Stimulated activated CD8-positive, alpha-beta memory T cell treated with anti-CD3 and anti-CD28 coated beads, Interleukin-12 subunit alpha, Interleukin-12 subunit beta, amount 100 ng/mL, for 4 hours (primary cell): ENCODE measurements around the gene TMEM185A.
"Not testable (repeated sequence)": the region's sequence is repeated elsewhere in the genome, so short reads cannot be mapped to it uniquely, and the experiment has no call there.

Experiments used
- DNase-seq: peaks from one replicate; pipeline ENCODE4 v3.0.0-alpha.2; 2020; ENCODE audit warnings: low read depth

TMEM185A gene

GRCh38 chrX:149626829-149627228, 4.8 kb downstream of the TMEM185A start:
- not testable (repeated sequence) for DNase-seq

GRCh38 chrX:149619662-149620061, 11.9 kb downstream of the TMEM185A start:
- DNase-seq = not testable (repeated sequence)

DNA sequence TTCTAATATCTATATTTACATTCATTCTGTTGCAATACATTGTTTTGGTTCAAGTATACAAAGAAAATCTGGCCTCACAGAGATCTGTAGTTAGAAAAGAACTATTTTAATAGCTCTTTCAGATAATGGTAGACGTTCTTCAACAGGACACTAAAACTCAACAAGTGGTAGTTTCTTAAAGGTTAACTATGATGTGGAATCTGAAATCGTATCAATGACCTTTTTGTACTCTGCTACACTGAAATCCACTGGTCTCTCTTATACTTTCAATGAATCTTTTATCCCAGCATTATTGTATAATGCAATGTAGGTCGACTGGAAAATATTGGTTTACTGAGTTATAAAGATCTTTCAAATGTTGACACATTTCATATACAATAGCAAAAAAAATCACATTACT, 12.7 kb downstream of the TMEM185A start:
- no peak for DNase-seq

- DNase-seq = no peak
These were observed 19.9 kb downstream of the TMEM185A start for GRCh38 chrX:149611623-149612175.

DNA sequence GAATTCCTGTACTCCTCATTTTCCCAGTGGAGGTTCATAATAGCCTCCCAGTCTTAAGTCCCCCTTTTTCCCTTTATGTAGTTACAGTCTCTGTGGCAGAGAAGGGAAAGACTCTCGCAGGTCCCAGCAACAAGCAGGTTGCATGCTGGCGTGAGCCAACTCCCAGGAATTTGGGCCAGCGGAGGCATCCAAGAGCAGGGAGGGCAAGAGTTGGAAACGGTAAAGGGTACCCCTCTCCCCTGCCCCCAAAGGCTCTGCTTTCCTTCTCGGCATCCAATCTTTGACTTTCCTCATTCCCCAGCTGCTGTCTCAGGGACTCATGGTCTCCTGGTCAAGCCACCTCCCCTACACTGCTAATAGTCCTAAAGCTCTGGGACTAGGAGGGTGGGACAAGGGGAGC, 21.1 kb downstream of the TMEM185A start:
- no peak for DNase-seq

- no peak for DNase-seq
These were observed 23.9 kb downstream of the TMEM185A start for GRCh38 chrX:149607699-149608098.

DNA sequence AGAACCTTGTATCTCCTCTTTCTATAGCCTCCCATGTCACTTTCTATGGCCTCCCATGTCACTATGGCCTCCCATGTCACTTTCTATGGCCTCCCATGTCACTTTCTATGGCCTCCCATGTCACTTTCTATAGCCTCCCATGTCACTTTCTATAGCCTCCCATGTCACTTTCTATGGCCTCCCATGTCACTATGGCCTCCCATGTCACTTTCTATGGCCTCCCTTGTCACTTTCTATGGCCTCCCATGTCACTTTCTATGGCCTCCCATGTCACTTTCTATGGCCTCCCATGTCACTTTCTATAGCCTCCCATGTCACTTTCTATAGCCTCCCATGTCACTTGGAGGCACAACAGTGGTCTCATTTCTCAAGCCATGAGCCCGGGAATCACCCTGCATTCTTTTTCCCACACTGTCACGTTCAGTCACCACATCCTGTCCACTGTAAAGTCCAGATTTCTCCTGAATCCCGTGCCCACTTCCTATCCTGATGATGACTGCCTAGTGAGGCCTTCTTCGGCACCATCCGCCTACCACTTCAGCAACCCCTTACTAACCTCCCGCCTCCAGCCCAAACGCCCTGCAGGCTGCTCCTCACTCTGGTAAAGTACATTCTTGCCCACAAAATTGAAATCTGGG, 26.2 kb downstream of the TMEM185A start:
- DNase-seq = not testable (repeated sequence)

DNA sequence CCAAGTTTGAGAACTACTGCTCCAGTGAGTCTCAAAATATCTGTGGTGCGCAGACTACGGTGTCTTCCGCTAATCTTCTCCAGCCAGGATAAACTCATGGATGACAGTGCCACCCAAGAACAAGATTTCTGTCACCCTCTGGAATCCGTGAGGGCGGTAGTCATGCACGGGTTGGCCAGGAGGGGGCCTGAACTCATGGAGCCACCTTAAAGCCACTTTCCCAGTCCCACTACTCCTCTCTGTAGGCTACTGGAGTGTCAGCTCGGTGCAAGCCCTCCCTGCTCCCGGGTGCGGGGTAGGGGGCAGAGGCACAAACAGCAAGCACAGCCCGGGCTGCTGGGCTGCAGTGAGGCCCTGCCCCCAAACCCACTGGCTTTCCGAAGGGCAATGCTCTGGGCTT, 33.0 kb downstream of the TMEM185A start:
- DNase-seq = not testable (repeated sequence)

DNA sequence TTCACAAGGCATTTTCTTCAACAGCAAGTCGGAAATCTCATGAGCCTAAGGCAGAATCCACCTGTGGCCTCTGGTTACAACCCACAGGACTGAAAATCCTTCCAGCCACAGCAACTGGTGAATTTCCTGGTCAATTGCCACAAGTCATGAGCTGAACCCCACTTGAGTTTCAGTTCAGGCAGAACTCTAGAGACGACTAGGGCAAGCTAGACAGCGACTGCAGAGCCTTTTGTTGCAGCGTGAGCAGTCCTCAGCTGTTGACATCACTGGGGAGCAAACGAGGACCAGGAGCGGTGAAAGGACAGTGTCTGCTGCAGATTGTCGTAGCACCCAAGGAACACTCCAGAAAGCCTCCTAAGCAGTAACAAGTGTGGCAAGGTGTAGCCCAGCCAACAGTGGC, 35.6 kb downstream of the TMEM185A start:
- DNase-seq = not testable (repeated sequence)

DNA sequence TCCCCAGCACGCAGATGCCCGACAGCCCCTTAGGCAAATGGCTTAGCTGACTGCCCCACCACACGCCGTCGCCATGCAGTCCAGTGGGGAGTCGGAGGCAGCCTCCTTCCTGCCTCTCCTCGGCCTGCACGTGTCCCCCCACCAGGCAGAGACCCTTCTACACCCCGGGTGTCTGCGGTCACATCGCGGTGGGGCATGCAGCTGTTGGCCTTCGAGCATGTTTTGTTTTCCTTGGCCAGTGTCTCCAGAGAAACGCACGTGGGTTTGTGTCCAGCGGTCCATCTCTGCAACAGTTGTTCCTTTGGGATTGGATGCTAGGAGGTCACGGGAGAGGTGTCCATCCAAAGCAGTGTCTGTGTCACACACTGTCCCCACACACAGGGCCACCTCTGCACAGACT, 36.4 kb downstream of the TMEM185A start, which contains the start of gene HSFX2:
Gene HSFX2, minus strand, starts transcription at position 101 of the 400 bp plus-strand sequence. CDS start 614 bp downstream, outside the sequence.
- DNase-seq = not testable (repeated sequence)

- DNase-seq = not testable (repeated sequence)
These were observed 40.6 kb downstream of the TMEM185A start for GRCh38 chrX:149590993-149591392.

- not testable (repeated sequence) for DNase-seq
These were observed 44.2 kb downstream of the TMEM185A start, which contains the start of gene MAGEA9B for GRCh38 chrX:149587359-149587758. MAGEA9B (minus strand) TSS chrX:149587459; CDS start chrX:149583179, 4,280 bp downstream.

DNA sequence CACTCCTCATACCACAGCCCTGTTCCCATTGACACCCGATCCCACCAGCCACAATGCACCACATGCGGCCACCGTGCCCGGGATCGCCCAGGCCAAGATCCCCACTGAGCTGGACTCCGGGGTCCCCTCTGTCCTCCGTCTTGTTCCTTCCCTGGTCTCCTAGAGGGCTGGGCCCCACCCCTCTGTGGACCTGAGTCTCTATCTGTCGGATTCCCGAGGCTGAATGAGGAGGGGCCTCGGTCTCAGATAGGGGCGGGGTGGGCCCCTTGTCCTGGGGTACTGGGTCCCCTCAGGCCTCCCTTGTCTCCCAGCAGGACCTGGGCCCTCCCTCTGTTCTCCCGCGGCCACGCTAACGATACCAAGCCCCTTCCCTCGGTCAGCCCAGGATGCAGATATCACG, 46.0 kb downstream of the TMEM185A start:
- not testable (repeated sequence) for DNase-seq

DNA sequence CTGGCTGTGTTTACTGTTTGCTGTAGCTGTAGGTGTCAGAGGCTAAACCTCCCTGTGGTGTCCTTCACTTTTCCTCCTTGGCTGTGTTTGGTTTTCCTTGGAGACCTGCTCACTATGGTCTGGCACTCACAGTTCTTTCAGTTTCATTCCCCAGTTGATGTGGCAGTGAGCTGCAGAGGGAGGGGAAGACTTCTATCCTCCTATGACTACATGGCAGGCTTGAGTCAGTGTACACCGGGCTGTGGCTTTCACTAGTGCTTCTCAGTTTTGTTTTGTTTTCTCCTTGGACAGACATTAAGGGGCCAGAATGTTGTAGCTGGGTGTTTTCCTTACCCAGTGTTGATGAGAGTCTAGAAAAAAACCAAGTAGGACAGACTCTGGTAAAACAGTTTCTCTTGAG, 58.1 kb downstream of the TMEM185A start:
- DNase-seq = not testable (repeated sequence)

DNA sequence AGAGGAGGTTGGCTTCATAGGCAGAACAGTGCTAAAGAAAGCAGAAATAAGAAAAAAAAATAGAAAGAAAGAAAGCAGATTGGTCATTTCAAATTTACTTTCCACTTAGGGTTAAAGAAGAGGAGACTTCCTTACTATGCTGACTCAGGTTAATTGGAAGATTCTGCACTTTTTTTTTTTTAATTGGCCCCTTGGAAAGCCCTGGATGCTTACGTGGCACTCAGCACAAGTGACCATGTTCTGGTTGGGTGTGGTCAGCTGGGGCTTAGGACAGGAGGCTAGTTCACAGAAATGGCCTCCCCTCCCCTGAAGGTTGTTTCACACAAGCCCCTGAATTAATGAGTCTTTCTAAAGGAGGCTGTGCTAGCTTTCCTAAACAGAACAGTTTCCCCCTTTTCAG, 58.8 kb downstream of the TMEM185A start:
- DNase-seq = no peak

GRCh38 chrX:149571770-149572169, 59.8 kb downstream of the TMEM185A start:
- DNase-seq = no peak

DNA sequence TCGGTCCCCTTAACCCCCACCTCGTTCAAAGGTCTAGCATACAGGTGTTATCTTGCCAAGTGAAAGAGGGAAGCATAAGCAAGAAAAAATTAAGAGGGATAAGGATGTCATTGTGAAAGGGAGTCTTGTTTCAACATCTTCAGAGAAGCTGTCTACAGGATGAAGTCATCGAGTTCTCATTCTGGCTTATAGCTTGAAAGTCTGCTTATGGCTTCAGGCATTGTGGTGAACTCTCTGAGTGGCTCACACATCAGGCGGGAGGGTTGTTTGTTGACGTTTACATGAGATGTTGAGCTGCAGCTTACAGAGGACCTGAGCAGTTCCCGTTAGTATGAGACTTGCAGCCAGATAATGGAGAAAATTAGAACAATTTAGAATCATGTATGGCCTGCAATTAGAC, 60.9 kb downstream of the TMEM185A start:
- no peak for DNase-seq

DNA sequence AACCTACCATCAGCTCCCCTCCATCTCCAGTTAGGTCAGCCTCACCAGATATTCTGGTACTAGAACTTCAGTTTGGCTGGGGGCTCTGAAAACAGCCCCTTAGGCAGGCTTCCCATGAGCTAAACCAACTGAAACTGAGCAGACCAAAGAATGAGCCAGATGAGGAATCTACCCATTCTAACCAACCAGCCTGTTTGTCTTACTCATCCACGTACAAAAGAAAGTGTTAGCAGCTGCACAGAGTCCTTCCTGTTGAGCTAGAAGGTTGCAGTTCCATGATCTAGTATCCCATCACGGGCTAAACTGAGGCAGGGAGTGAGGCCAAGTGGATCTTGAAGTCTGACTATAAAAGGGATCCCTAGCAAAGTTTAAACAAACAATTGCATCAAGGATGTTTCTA, 61.8 kb downstream of the TMEM185A start:
- DNase-seq = no peak

GRCh38 chrX:149568701-149569296, 62.8 kb downstream of the TMEM185A start:
- DNase-seq = no peak

GRCh38 chrX:149567621-149568417, 63.8 kb downstream of the TMEM185A start:
- no peak for DNase-seq

GRCh38 chrX:149563359-149563758, 68.2 kb downstream of the TMEM185A start:
- no peak for DNase-seq

- not testable (repeated sequence) for DNase-seq
These were observed 76.3 kb downstream of the TMEM185A start for GRCh38 chrX:149555251-149555650.

- not testable (repeated sequence) for DNase-seq
These were observed 79.7 kb downstream of the TMEM185A start for GRCh38 chrX:149551939-149552248.
